HepG2 (cell line): ENCODE data around the gene AP1AR. TPM values are rescaled to one million over a fixed set of nuclear protein-coding genes. Genes with fewer than 3 reads are reported as not detected.
A peak's percentile ranks its signal among the peaks of the same experiment; 100 is the strongest.

ENCODE experiments used
- ATAC-seq: fragments of 200-7000 bp; cut with Tn5 transposase; 3 replicates; pipeline ENCODE4 v1.9.1; 2020; ENCODE audit warnings: mild to moderate bottlenecking, moderate library complexity
- Bru-seq: library from RNA; stranded (reverse); fragments of 400-500 nt; gene quantifications from one replicate; lab custom pipeline; 2021; lab: Mats Ljungman, UMichigan
- BruChase-seq, 2 experiments: library from RNA; stranded (reverse); fragments of 400-500 nt; gene quantifications; one replicate each; lab custom pipeline; 2021; lab: Mats Ljungman, UMichigan
- BruUV-seq: library from RNA; stranded (reverse); fragments of 400-500 nt; replicated peaks from 2 replicates; lab custom pipeline; 2021; lab: Mats Ljungman, UMichigan
- CTCF ChIA-PET: fragments of 300-600 bp; formaldehyde crosslinking; extraction: SDS; loops from one replicate; lab custom pipeline; 2021; ENCODE audit warnings: low total read pairs, inconsistent platforms, low intra/inter-chr PET ratio; lab: Yijun Ruan, JAX
- POLR2A ChIA-PET: fragments of 350-600 bp; sonication (Branson Sonifier 250); formaldehyde crosslinking; loops from one replicate; lab custom pipeline; 2020; ENCODE audit warnings: antibody characterized with exemption, inconsistent platforms; lab: Yijun Ruan, JAX
- DNase-seq: peaks from one replicate; pipeline ENCODE4 v3.0.0-alpha.2; 2015; ENCODE audit warnings: low spot score
- FAIRE-seq: peaks from 3 replicates; lab custom pipeline; 2011; peaks lifted over from hg19 to GRCh38; lab: Jason Lieb, UNC
- H2AFZ ChIP-seq: one replicate; pipeline ENCODE4 v1.6.1; 2011; ENCODE audit warnings: low read length, inconsistent platforms
- H3K27ac ChIP-seq: fragments of 300-600 bp; 3 replicates; pipeline ENCODE4 v1.8.0; 2011; ENCODE audit warnings: mixed run types, mild to moderate bottlenecking, mixed read lengths, low read length, inconsistent platforms; ENCODE audit not compliant: insufficient read depth; ENCODE audit errors: extremely low read length
- H3K27me3 ChIP-seq, 2 experiments: fragments of 200-600 bp in 1 of 2; 2 replicates in 1 of 2; 3 replicates in 1 of 2; pipeline versions ENCODE4 v1.6.0 to v1.8.0; 2011; ENCODE audit warnings: low read length in 2 of 2, mild to moderate bottlenecking in 2 of 2, moderate library complexity in 2 of 2, inconsistent platforms in 1 of 2; ENCODE audit not compliant: insufficient read depth in 2 of 2, control insufficient read depth in 1 of 2
- H3K36me3 ChIP-seq, 2 experiments: fragments of 200-600 bp in 1 of 2; replicated peaks in 1 of 2; 2 replicates in 1 of 2; 3 replicates in 1 of 2; pipeline versions ENCODE4 v1.5.1 to v1.8.0; 2011; ENCODE audit warnings: low read length in 2 of 2, inconsistent platforms in 1 of 2; ENCODE audit not compliant: insufficient read depth in 2 of 2, control insufficient read depth in 1 of 2
- H3K4me1 ChIP-seq: 2 replicates; pipeline ENCODE4 v1.5.1; 2012; ENCODE audit warnings: low read length, inconsistent platforms; ENCODE audit not compliant: insufficient read depth
- H3K4me2 ChIP-seq: 2 replicates; pipeline ENCODE4 v1.6.0; 2011; ENCODE audit warnings: low read depth, low read length, inconsistent platforms
- H3K4me3 ChIP-seq, 3 experiments: fragments of 200-600 bp in 1 of 3; sonication (generic), shearing (Covaris generic) in 1 of 3; replicated peaks in 1 of 3; 2 replicates each; pipeline ENCODE4 v1.5.1; 2011 to 2016; ENCODE audit warnings: low read length in 3 of 3, inconsistent platforms in 2 of 3, low read depth in 2 of 3, mild to moderate bottlenecking in 2 of 3, control low read depth in 1 of 3, mixed read lengths in 1 of 3; ENCODE audit not compliant: insufficient read depth in 1 of 3
- H3K79me2 ChIP-seq: one replicate; pipeline ENCODE4 v1.6.1; 2011; ENCODE audit warnings: low read length, inconsistent platforms; ENCODE audit not compliant: insufficient read depth
- H3K9ac ChIP-seq: 2 replicates; pipeline ENCODE4 v1.6.0; 2011; ENCODE audit warnings: mild to moderate bottlenecking, low read depth, low read length, inconsistent platforms; ENCODE audit not compliant: insufficient read depth
- H3K9me3 ChIP-seq: 2 replicates; pipeline ENCODE4 v1.5.1; 2012; ENCODE audit warnings: mild to moderate bottlenecking, low read length
- H4K20me1 ChIP-seq: 2 replicates; pipeline ENCODE4 v1.6.0; 2011; ENCODE audit warnings: inconsistent platforms, mild to moderate bottlenecking, low read length, moderate library complexity; ENCODE audit not compliant: insufficient read depth
- FOSL2 ChIP-seq: sonication (generic); formaldehyde crosslinking; IDR thresholded peaks from 2 replicates; pipeline ENCODE4 v1.4.0; 2020; ENCODE audit warnings: missing genetic modification reagents
- FOXM1 ChIP-seq: sonication (generic); formaldehyde crosslinking; IDR thresholded peaks from 2 replicates; pipeline ENCODE4 v1.5.0; 2020; ENCODE audit warnings: missing genetic modification reagents
- HNF4G ChIP-seq, 2 experiments: sonication (generic) in 1 of 2; formaldehyde crosslinking in 1 of 2; IDR thresholded peaks; 2 replicates each; pipeline versions ENCODE4 v1.4.0 to v1.6.1; 2011 to 2020; ENCODE audit warnings: borderline replicate concordance in 2 of 2, low read depth in 2 of 2, mild to moderate bottlenecking in 2 of 2, low read length in 1 of 2, missing genetic modification reagents in 1 of 2, moderate library complexity in 1 of 2
- KLF15 ChIP-seq: sonication (generic); formaldehyde crosslinking; IDR thresholded peaks from 2 replicates; pipeline ENCODE4 v1.8.1; 2023; ENCODE audit warnings: borderline replicate concordance, mild to moderate bottlenecking, inconsistent platforms, missing genetic modification reagents, mixed read lengths
- ZFAT ChIP-seq: sonication (generic); formaldehyde crosslinking; conservative IDR thresholded peaks from 2 replicates; pipeline ENCODE4 v1.8.1; 2023; ENCODE audit warnings: missing genetic modification reagents, inconsistent platforms
- ZNF720 ChIP-seq: sonication (generic); formaldehyde crosslinking; IDR thresholded peaks from 2 replicates; pipeline ENCODE4 v1.4.0; 2020; ENCODE audit warnings: missing genetic modification reagents
- ZNF773 ChIP-seq: sonication (generic); formaldehyde crosslinking; IDR thresholded peaks from 2 replicates; pipeline ENCODE4 v1.4.0; 2020; ENCODE audit warnings: missing genetic modification reagents, borderline replicate concordance
- WGBS: methylation state at CpG from one replicate; pipeline ENCODE4 v1.1.6; 2017; ENCODE audit warnings: low lambda C conversion rate; 5-methylcytosine and 5-hydroxymethylcytosine counted together
- in situ Hi-C: cut with HindIII; loops from 2 replicates; pipeline ENCODE4 v1.10.0; 2017; ENCODE audit warnings: low pct_unique_long_range_greater_than_20kb; ENCODE audit not compliant: extremely low pct_ligation_motif_present
- intact Hi-C: fragments of 100-400 bp; cut with micrococcal nuclease; formaldehyde crosslinking; loops from one replicate; pipeline ENCODE4 v1.10.0; 2022; ENCODE audit not compliant: unreplicated experiment
- long read RNA-seq, 2 experiments: library from RNA in 1 of 2; library from polyadenylated mRNA in 1 of 2; stranded (forward) in 1 of 2; unstranded in 1 of 2; transcript quantifications; one replicate each; pipeline ENCODE4 v2.0.0, GENCODE V29; 2019 to 2022
- polyA minus RNA-seq, 3 experiments: library from RNA; depleted of rRNA, polyadenylated mRNA; stranded (reverse); fragments of >200 nt; gene quantifications; 2 replicates each; pipeline ENCODE4 v1.2.3, GENCODE V29; 2011; ENCODE audit warnings: low replicate concordance in 1 of 3
- polyA plus RNA-seq, 8 experiments: library from polyadenylated mRNA; depleted of rRNA in 3 of 8; stranded (reverse) in 7 of 8; unstranded in 1 of 8; fragments of >200 nt; fragmentation: Illumina TruSeq in 4 of 8; extraction: Trizol in 4 of 8; gene quantifications; 2 replicates each; pipeline versions ENCODE4 v1.2.1 to v1.2.3, GENCODE V29; 2011 to 2016; ENCODE audit warnings: low read depth in 4 of 8, missing spikeins in 1 of 8, mixed read lengths in 1 of 8; ENCODE audit not compliant: insufficient read depth in 1 of 8
- total RNA-seq, 5 experiments: library from RNA; depleted of rRNA; stranded (reverse); fragments of >200 nt; fragmentation: Illumina TruSeq; extraction: Trizol; gene quantifications; 2 replicates each; pipeline ENCODE4 v1.2.3, GENCODE V29; 2016; ENCODE audit warnings: low read depth in 1 of 5
- TF ChIP-seq, protein P1 (sequence below): IDR thresholded peaks from 2 replicates; pipeline ENCODE4 v1.6.1; 2016; ENCODE audit warnings: low read depth, missing genetic modification reagents, missing compliant biosample characterization

AP1AR gene, protein sequence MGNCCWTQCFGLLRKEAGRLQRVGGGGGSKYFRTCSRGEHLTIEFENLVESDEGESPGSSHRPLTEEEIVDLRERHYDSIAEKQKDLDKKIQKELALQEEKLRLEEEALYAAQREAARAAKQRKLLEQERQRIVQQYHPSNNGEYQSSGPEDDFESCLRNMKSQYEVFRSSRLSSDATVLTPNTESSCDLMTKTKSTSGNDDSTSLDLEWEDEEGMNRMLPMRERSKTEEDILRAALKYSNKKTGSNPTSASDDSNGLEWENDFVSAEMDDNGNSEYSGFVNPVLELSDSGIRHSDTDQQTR
- total RNA-seq (2016; rRNA removed; fragmentation: Illumina TruSeq; extraction: Trizol): 39.9 and 43.5 TPM in 2 replicates
- total RNA-seq (2016; cell fraction: cytosol; rRNA removed; fragmentation: Illumina TruSeq; extraction: Trizol; ENCODE audit: low read depth): 9.9 and 12.4 TPM in 2 replicates
- total RNA-seq (2016; cell fraction: insoluble cytoplasmic fraction; rRNA removed; fragmentation: Illumina TruSeq; extraction: Trizol): 37.3 and 48.0 TPM in 2 replicates
- total RNA-seq (2016; cell fraction: membrane; rRNA removed; fragmentation: Illumina TruSeq; extraction: Trizol): 32.1 and 34.9 TPM in 2 replicates
- 36.3 and 37.1 TPM in 2 replicates for total RNA-seq (2016; cell fraction: nucleus; rRNA removed; fragmentation: Illumina TruSeq; extraction: Trizol)
- polyA plus RNA-seq (2011; rRNA removed): 18.7 and 24.9 TPM in 2 replicates
- polyA plus RNA-seq (2011; cell fraction: cytosol; rRNA removed): 9.4 and 12.4 TPM in 2 replicates
- 16.5 and 18.1 TPM in 2 replicates for polyA plus RNA-seq (2011; cell fraction: nucleus; rRNA removed)
- polyA plus RNA-seq (2012): 34.5 and 45.9 TPM in 2 replicates
- polyA plus RNA-seq (2016; cell fraction: cytosol; fragmentation: Illumina TruSeq; extraction: Trizol; ENCODE audit: low read depth): 5.6 and 9.0 TPM in 2 replicates
- 42.9 and 47.4 TPM in 2 replicates for polyA plus RNA-seq (2016; cell fraction: insoluble cytoplasmic fraction; fragmentation: Illumina TruSeq; extraction: Trizol; ENCODE audit: low read depth)
- 18.8 and 22.4 TPM in 2 replicates for polyA plus RNA-seq (2016; cell fraction: membrane; fragmentation: Illumina TruSeq; extraction: Trizol; ENCODE audit: low read depth)
- polyA plus RNA-seq (2016; cell fraction: nucleus; fragmentation: Illumina TruSeq; extraction: Trizol; ENCODE audit: insufficient read depth, low read depth): 47.3 and 50.7 TPM in 2 replicates
- 2.5 and 22.2 TPM in 2 replicates for polyA minus RNA-seq (2011; rRNA and poly(A)+ RNA removed; ENCODE audit: low replicate concordance)
- polyA minus RNA-seq (2011; cell fraction: cytosol; rRNA and poly(A)+ RNA removed): 30.6 and 31.0 TPM in 2 replicates
- 47.1 and 50.7 TPM in 2 replicates for polyA minus RNA-seq (2011; cell fraction: nucleus; rRNA and poly(A)+ RNA removed)
- percentile 95 among the genes with signal in this experiment for Bru-seq, nascent RNA
- BruChase-seq, experiment 1, labeled RNA remaining after a 6-hour chase: percentile 92 among the genes with signal in this experiment
- BruChase-seq, experiment 2, labeled RNA remaining after a 2-hour chase: percentile 94 among the genes with signal in this experiment
- long read RNA-seq, experiment 1, transcript AP1AR-201 (10 exons, 2,902 nt): major isoform, 25 of 39 reads
- long read RNA-seq, experiment 1, partial matches to known transcripts: 5 of 39 reads
- long read RNA-seq, experiment 1, other reads (novel, unspliced or antisense): 9 of 39 reads
- long read RNA-seq, experiment 2, partial matches to known transcripts: 1 of 42 reads
- long read RNA-seq, experiment 2, other reads (novel, unspliced or antisense): 37 of 42 reads

DNA sequence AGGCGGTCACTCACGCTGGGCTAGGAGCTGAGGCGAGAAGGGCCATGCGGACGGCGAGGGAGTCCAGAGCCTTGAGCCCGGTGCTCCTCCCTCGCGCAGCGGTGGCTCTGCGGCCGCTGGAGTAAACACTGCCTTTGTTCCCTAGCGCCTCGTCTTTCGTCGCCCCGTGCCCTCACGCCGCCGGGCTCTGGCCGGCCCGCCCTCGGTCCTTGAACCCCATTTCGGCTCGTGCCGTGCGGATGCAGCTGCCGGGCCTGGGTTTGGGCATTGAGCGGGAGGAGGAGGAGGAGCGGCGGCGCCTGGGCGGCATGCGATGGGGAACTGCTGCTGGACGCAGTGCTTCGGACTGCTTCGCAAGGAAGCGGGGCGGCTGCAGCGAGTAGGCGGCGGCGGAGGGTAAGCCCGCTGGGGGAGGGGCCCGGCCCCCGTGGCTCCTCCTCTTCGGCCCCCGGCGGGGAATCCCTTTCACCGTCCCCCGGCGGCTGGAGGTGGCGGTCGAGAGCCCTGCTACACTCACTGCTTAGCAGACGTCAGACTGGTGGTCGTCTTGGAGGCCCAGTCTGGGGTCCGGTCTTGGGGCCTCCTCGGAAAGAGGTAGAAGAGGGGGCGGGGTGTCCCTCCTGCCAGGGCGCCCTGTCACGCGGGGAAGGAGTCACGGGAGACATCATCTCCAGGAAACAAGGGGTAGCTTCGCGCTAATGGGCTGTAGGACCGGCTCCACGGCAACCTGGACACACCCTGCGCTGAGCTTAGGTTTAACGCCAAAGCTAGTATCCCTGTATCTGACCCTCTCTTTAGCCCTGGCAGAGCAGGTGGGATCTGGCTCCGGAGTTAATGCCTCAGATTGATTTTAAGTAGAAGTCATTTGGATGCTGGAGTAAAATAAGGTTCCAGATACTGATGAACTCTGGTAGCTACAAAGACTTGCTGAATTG, at the start of gene AP1AR:
Gene AP1AR (plus strand): TSS at position 9 of the 935 bp plus-strand sequence. CDS start 305 bp downstream, at position 314.
- intact Hi-C loops: loop anchor here (1.0 kb wide), 1 partner anchor 24 kb away; no protein-coding TSS in a partner anchor
- H3K4me2 ChIP-seq: peak within 1 kb of the TSS; percentile 92
- no peaks in the 10 kb centered on the region for H3K9me3 ChIP-seq
- ATAC-seq (peak; percentile 95), FAIRE-seq (no peak), DNase-seq (peak; percentile 73)
- BruUV-seq: no TSS peak
- H3K36me3 ChIP-seq: peaks cover 0 to 5% of the 10 kb centered on the region in 2 experiments; a peak in 1 of 5 replicates
- peaks cover 47% of the 10 kb centered on the region for H3K4me1 ChIP-seq
- H2AFZ ChIP-seq: peak within 1 kb of the TSS; percentile 32
- peaks cover 23% of the 10 kb centered on the region for H4K20me1 ChIP-seq
- CTCF ChIA-PET: no interaction called here
- no peaks in the 10 kb centered on the region; a peak in 1 of 5 replicates for H3K27me3 ChIP-seq
- peak within 1 kb of the TSS; percentile 100 for H3K27ac ChIP-seq
- 5% methylated on average over 4 of the region's 70 CpGs for WGBS
- POLR2A ChIA-PET: interaction anchor here (0.8 to 3.0 kb wide), 20 partner anchors 9 to 132 kb away, joined by 3 to 25 read pairs (median 4); partner anchors contain the start of gene ALPK1
- in situ Hi-C loops: loop anchor here (5.0 kb wide), 1 partner anchor 130 kb away; no protein-coding TSS in a partner anchor
- peak within 1 kb of the TSS; percentile 86 to 99 (median 96) for H3K4me3 ChIP-seq
- H3K9ac ChIP-seq: peak within 1 kb of the TSS; percentile 100
- H3K79me2 ChIP-seq: peaks cover 51% of the 10 kb centered on the region
- no peak for TF ChIP-seq FOSL2
- no peak for TF ChIP-seq ZFAT (CRISPR knock-in tag)
- 0 out of 2 replicates have a peak, but pooled peaks have one; percentile 4 for TF ChIP-seq ZNF720 (CRISPR knock-in tag)
- no peak for TF ChIP-seq FOXM1 (CRISPR knock-in tag)
- 0 out of 2 replicates have a peak, but pooled peaks have one; percentile 58 for TF ChIP-seq ZNF773 (CRISPR knock-in tag)
- TF ChIP-seq, protein P1, sequence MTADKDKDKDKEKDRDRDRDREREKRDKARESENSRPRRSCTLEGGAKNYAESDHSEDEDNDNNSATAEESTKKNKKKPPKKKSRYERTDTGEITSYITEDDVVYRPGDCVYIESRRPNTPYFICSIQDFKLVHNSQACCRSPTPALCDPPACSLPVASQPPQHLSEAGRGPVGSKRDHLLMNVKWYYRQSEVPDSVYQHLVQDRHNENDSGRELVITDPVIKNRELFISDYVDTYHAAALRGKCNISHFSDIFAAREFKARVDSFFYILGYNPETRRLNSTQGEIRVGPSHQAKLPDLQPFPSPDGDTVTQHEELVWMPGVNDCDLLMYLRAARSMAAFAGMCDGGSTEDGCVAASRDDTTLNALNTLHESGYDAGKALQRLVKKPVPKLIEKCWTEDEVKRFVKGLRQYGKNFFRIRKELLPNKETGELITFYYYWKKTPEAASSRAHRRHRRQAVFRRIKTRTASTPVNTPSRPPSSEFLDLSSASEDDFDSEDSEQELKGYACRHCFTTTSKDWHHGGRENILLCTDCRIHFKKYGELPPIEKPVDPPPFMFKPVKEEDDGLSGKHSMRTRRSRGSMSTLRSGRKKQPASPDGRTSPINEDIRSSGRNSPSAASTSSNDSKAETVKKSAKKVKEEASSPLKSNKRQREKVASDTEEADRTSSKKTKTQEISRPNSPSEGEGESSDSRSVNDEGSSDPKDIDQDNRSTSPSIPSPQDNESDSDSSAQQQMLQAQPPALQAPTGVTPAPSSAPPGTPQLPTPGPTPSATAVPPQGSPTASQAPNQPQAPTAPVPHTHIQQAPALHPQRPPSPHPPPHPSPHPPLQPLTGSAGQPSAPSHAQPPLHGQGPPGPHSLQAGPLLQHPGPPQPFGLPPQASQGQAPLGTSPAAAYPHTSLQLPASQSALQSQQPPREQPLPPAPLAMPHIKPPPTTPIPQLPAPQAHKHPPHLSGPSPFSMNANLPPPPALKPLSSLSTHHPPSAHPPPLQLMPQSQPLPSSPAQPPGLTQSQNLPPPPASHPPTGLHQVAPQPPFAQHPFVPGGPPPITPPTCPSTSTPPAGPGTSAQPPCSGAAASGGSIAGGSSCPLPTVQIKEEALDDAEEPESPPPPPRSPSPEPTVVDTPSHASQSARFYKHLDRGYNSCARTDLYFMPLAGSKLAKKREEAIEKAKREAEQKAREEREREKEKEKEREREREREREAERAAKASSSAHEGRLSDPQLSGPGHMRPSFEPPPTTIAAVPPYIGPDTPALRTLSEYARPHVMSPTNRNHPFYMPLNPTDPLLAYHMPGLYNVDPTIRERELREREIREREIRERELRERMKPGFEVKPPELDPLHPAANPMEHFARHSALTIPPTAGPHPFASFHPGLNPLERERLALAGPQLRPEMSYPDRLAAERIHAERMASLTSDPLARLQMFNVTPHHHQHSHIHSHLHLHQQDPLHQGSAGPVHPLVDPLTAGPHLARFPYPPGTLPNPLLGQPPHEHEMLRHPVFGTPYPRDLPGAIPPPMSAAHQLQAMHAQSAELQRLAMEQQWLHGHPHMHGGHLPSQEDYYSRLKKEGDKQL (CRISPR knock-in tag): no peak
- TF ChIP-seq KLF15 (CRISPR knock-in tag): 0 out of 2 replicates have a peak, but pooled peaks have one; percentile 31
- TF ChIP-seq HNF4G (IDR thresholded peaks at IDR 0.05; ENCODE audit: borderline replicate concordance, low read depth, low read length): no peak
- no peak; the same call in 1 of the 2 replicates for TF ChIP-seq HNF4G (CRISPR knock-in tag; IDR thresholded peaks at IDR 0.05; ENCODE audit: borderline replicate concordance, low read depth)
